GM21447 (cell line): ENCODE data around the gene OPA3.

ENCODE experiments used
- ATAC-seq: cut with Tn5 transposase; IDR thresholded peaks from one replicate; pipeline ENCODE4 v1.9.1; 2021; ENCODE audit not compliant: unreplicated experiment

The OPA3 gene

DNA sequence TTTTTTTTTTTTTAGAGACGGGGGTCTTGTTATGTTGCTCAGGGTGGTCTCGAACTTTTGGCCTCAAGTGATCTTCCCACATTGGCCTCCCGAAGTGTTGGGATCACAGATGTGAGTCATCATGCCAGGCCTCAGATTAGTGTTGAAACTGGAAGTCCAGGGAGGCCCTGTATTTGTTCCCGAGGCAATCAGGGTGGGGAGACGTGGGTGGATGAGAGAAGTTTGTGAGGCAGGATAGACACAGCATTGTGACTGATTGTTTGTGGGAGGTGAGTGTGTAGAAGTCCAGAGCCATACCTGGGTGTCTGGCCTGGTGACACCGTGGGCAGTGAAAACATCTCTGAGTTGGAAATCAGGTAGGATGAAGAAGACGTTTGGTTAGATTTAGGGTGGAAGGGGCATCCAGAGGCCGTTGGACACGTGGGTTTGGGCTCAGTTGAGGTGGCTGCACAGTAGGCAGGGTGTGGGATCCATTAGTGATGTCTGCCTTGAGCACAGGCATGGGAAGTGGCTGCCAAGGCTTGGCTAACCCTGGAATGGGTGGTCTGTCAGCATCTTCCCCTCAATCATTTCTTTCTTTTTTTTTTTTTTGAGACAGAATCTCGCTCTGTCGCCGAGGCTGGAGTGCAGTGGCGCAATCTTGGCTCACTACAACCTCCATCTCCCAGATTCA lies 100.2 kb downstream of the OPA3 start:
- ATAC-seq: no peak

DNA sequence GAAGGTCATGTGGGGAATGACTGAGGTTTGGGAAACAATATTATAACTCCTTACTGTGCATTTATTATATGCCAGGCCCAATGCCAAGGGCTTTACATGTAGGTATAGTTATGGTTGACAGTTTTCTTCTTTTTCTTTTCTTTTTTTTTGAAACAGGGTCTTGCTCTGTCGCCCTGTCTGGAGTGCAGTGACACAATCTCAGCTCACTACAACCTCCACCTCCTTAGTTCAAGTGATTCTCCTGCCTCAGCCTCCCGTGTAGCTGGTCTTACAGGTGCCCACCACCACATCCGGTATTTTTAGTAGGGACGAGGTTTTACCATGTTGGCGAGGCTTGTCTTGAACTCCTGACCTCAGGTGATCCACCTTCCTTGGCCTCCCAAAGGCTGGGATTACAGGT lies 101.6 kb downstream of the OPA3 start:
- ATAC-seq: no peak

DNA sequence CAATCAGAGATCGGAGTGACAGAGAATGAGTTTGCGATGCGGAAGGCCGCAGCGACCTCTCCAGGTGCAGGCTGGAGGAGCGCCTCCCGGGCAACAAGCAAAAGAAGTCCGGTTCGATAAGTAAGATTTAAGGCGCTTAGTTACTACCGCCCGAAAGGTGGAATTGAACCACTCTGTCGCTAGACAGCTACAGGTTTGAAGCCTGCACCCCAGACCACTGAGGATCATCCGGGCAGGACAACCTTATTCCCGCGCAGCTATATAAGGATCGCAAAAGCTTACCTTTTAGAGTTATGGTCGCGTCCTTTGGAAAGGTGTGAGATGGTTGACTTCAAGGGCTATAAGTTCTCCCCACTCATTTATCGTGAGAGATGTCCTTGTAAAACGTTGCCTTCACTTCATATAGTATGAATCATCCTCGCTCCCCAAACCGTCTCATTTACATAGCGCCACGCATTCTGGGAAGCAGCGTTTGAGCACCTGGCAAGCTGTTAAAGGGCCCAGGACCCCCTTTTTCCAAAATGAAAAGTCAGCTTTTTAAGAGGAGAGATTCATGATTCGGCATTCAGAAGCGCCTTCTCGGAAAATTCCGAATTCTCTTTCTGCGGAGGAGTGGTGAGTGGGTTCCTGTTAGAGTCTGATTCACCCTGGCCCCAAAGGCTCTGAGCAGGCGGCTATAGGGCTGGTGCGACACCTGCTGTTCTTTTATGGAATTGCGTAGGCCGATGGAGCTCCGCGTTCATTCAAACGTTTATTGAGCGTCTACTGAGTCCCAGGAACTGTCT lies 106.0 kb downstream of the OPA3 start:
- ATAC-seq: peak; percentile 72

DNA sequence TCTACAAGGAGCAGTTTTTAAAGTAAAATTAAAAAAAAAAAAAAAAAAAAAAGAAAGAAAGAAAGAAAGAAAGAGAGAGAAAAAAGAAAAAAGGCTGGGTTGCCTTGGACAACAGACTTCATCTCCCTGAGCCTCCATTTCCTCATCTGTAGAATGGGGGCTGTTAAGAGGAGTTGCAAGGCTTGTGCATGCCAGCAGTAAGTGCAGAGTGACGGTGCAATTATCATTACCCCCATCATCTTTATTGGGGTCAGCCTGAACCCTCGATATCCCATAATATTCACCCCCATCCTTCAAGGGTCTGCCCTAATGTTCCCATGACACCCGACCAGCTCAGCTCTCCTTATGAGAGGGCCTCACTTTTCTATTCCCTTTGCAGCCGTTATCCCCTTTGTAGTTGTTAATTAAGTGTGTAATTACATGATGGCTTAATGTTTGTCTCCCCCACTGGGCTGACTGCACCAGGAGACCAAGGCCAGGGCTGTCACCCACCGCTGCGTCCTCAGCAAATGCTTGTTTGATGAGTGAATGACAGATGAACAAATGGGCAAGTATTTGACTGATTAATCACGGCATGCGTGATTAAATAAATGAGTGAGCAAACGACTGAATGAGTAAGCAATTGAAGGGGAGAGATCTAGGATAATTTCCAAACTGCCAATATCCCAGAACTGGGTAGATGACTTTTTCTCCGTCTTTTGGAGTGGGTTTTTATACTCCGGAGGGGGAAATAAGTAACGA lies 106.7 kb downstream of the OPA3 start:
- ATAC-seq: no peak
